Heart right ventricle (tissue), 16 donors: ENCODE measurements around the gene IGFL4. TPM values are rescaled to one million over a fixed set of nuclear protein-coding genes. Genes with fewer than 3 reads are reported as not detected.

Experiments
- ATAC-seq, 8 donors: fragments of 200-7000 bp; cut with Tn5 transposase; one replicate each; pipeline ENCODE4 v1.9.1; 2020; ENCODE audit warnings: mild to moderate bottlenecking in 8 of 8, moderate library complexity in 8 of 8, moderate number of reproducible peaks in 1 of 8
- DNase-seq, 2 donors: peaks; one replicate each; pipeline ENCODE4 v3.0.0-alpha.2; 2020
- H3K27ac ChIP-seq, 10 donors: fragments of 200-600 bp; sonication (generic) in 2 of 10; one replicate each; pipeline versions ENCODE4 v1.5.0 to v1.8.0; 2020 to 2022; ENCODE audit warnings: mild to moderate bottlenecking in 3 of 10
- H3K27me3 ChIP-seq, 7 donors: fragments of 200-600 bp; one replicate each; pipeline ENCODE4 v1.8.0; 2021 to 2022; ENCODE audit warnings: mild to moderate bottlenecking in 2 of 7
- H3K36me3 ChIP-seq, 9 donors: fragments of 200-600 bp; sonication (generic) in 1 of 9; one replicate each; pipeline versions ENCODE4 v1.5.0 to v1.8.0; 2020 to 2022; ENCODE audit warnings: mild to moderate bottlenecking in 2 of 9
- H3K4me1 ChIP-seq, 9 donors: fragments of 200-600 bp; sonication (generic) in 1 of 9; one replicate each; pipeline versions ENCODE4 v1.5.0 to v1.8.0; 2020 to 2022; ENCODE audit warnings: mild to moderate bottlenecking in 4 of 9
- H3K4me3 ChIP-seq, 10 donors: fragments of 200-600 bp; sonication (generic) in 2 of 10; one replicate each; pipeline versions ENCODE4 v1.5.0 to v1.8.0; 2020 to 2022; ENCODE audit warnings: mild to moderate bottlenecking in 7 of 10, moderate library complexity in 2 of 10
- H3K9me3 ChIP-seq, 11 donors: fragments of 200-600 bp in 10 of 11; sonication (generic) in 2 of 11; one replicate each; pipeline versions ENCODE4 v1.5.0 to v1.8.0; 2013 to 2022; ENCODE audit warnings: mild to moderate bottlenecking in 2 of 11, control low read depth in 1 of 11, moderate library complexity in 1 of 11
- CTCF ChIP-seq, 9 donors: fragments of 200-600 bp; sonication (generic) in 2 of 9; IDR thresholded peaks; one replicate each; pipeline versions ENCODE4 v1.5.0 to v1.8.0; 2021 to 2022; ENCODE audit warnings: antibody characterized with exemption in 9 of 9, mild to moderate bottlenecking in 5 of 9, moderate library complexity in 1 of 9
- WGBS, 2 donors: extraction: QIAGEN DNeasy Blood & Tissue Kit; methylation state at CpG; one replicate each; pipeline ENCODE4 v1.1.7; 2013; ENCODE audit warnings: inconsistent platforms in 1 of 2; 5-methylcytosine and 5-hydroxymethylcytosine counted together
- intact Hi-C, 10 donors: fragments of 100-400 bp; cut with DNase I; formaldehyde crosslinking; loops; one replicate each; pipeline versions ENCODE4 v1.11.1 to v1.14.2; 2022
- polyA plus RNA-seq, 2 donors: library from polyadenylated mRNA; stranded (reverse); fragments of 200-250 nt; gene quantifications; one replicate each; pipeline ENCODE4 v1.2.3, GENCODE V29; 2013
- total RNA-seq, 10 donors: library from RNA; stranded (reverse); fragmentation: NEBNext Ultra II Directional in 3 of 10; extraction: Animal tissue kit (Norgen Biotek cat#: 25700) in 3 of 10; gene quantifications; one replicate each; pipeline versions ENCODE4 v1.2.1 to v1.2.4, GENCODE V29; 2021 to 2023
- donor health status: Arrhythmogenic right ventricular cardiomyopathy.
- donor health status: ischemic (EF 13 %, LVEDD 7.1; RV severe dilation, severe dysfunction).
- donor health status: healthy with polysubstance abuse.
- donor health status: DM: no; HTN: yes; CAD: no.
- donor health status: DM: no; HTN: no; CAD: no.
- donor health status: ischemic (EF 25% LVEDD 6.9; RV normal size, moderate dysfunction).
- donor health status: ischemic (EF 25% LVEDD 5.7; RV mildly dilated, moderate dysfunction).
- donor health status: healthy.
- donor health status: DM: yes; HTN: yes; CAD: no.
- donor health status: Ischemic cardiomyopathy.
- donor health status: ischemic (EF 35%, LVEDD 5.7; RV mildly dilated, moderate dysfunction).
- donor health status: nonischemic (EF 11% LVEDD 7.7; RV severe dilation, severe dysfunction).
- donor health status: DM: yes; HTN: yes; CAD: no.
- donor health status: PGD.
- donor health status: ischemic (EF 29% LVEDD 5.4; RV normal size, mild dysfunction).
- donor health status: nonischemic (EF 23%, LVEDD 6.1; RV moderate dilation, normal function).

The IGFL4 gene
- total and polyA plus RNA-seq, 12 donors: not detected

GRCh38 chr19:46076031-46076880 lies 35.5 kb upstream of the IGFL4 start:
- H3K4me3 ChIP-seq: no peak overlapping the region
- peaks cover 20 to 94% (median 90%) of the 10 kb centered on the region in 7 donors for H3K27me3 ChIP-seq
- DNase-seq: no peak
- peaks cover 0 to 5% (median 3%) of the 10 kb centered on the region in 11 donors for H3K9me3 ChIP-seq
- no peak for TF ChIP-seq CTCF (IDR thresholded peaks at IDR 0.05)
- intact Hi-C loops: loop anchor here in 4 of 10 donors (5.0 to 10.0 kb wide), 4 partner anchors 49 to 119 kb away; no protein-coding TSS in a partner anchor
- H3K4me1 ChIP-seq: peaks cover 0 to 8% (median 4%) of the 10 kb centered on the region in 9 donors
- no peak for ATAC-seq
- no peaks in the 10 kb centered on the region for H3K36me3 ChIP-seq
- H3K27ac ChIP-seq: no peak overlapping the region
- WGBS, 2 donors: 32 to 34% methylated on average over 9 of the region's 9 CpGs

- Histone ChIP-seq H3K4me1 (peaks cover 0 to 8% (median 4%) of the 10 kb centered on the region in 9 donors), H3K4me3 (no peak overlapping the region), H3K36me3 (no peaks in the 10 kb centered on the region), H3K27me3 (peaks cover 20 to 99% (median 90%) of the 10 kb centered on the region in 7 donors), H3K9me3 (no peaks in the 10 kb centered on the region), H3K27ac (no peak overlapping the region)
- WGBS, 2 donors: 80 to 84% methylated on average over 3 of the region's 3 CpGs
- ATAC-seq (no peak), DNase-seq (no peak)
- TF ChIP-seq CTCF (IDR thresholded peaks at IDR 0.05): no peak
- intact Hi-C loops: loop anchor here in 1 of 10 donors (10.0 kb wide), 1 partner anchor 121 kb away; no protein-coding TSS in a partner anchor
Observed at GRCh38 chr19:46073268-46073922, 32.6 kb upstream of the IGFL4 start.

DNA sequence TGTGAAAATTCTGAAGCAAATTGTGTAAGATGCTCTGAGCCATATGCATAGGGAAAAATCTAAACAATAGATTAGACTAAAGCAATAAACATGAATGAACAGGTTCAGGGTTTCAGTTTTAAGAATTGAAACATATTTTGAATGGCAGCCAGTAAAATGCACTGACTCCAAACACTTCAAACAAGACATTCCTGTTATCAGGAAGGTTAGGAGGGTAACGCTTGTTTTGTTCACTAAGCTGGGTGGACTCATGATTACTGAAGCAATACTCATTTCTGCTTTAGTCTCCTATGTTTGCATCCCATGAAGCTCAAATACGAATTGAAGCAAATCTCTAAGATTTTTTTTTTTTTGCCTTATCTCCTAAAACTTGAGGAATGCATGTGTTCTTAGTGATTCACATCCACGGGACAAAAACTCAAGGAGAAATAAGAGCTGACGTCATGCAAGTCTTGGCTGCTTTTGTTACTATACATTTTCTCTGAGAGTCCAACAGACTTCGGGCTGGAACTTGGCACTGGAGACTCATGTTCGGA lies 29.1 kb upstream of the IGFL4 start:
- no peak overlapping the region for H3K4me3 ChIP-seq
- DNase-seq: no peak
- no peaks in the 10 kb centered on the region for H3K4me1 ChIP-seq
- H3K27me3 ChIP-seq: peaks cover 6 to 96% (median 78%) of the 10 kb centered on the region in 7 donors
- H3K36me3 ChIP-seq: no peaks in the 10 kb centered on the region
- ATAC-seq: no peak
- H3K27ac ChIP-seq: no peak overlapping the region
- WGBS, 2 donors: 37 to 48% methylated on average over 6 of the region's 6 CpGs
- intact Hi-C loops: loop anchor here in 1 of 10 donors (10.0 kb wide), 1 partner anchor 125 kb away; no protein-coding TSS in a partner anchor
- H3K9me3 ChIP-seq: no peaks in the 10 kb centered on the region
- no peak for TF ChIP-seq CTCF (IDR thresholded peaks at IDR 0.05)
